Measurements from ENCODE around the gene KCTD18.

The KCTD18 gene

DNA sequence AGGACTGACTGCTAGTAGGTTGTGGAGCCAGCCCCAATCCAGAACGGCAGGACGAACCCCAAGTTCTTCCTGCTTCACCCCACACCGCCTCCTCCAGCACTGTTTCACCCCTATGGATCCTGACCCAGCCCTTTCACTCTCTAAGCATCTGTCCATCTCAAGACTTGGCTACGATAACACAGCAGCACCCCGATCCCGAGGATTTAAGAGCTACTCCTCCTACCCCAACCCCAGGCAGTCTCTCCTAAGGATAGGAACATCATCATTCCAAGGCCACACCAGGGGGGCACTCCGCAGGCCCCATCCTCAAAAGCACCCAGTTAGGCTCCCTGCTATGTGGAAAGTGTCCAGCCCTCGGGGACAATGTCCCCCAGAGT is 645 bp downstream of the KCTD18 start:
- Histone ChIP-seq H3K4me3 (ENCODE audit: low read length) (peak overlapping the region; percentile 87), H3K36me3 (ENCODE audit: control insufficient read depth, insufficient read depth, low read length) (no peaks in the 10 kb centered on the region), H3K9me3 (ENCODE audit: control insufficient read depth, low read length) (no peaks in the 10 kb centered on the region), H3K27me3 (ENCODE audit: control insufficient read depth, insufficient read depth, low read length) (peaks cover 20% of the 10 kb centered on the region), H3K9ac (ENCODE audit: low read length) (peak overlapping the region; percentile 86), H3K4me1 (ENCODE audit: control insufficient read depth, insufficient read depth, low read length) (peaks cover 8% of the 10 kb centered on the region)

DNA sequence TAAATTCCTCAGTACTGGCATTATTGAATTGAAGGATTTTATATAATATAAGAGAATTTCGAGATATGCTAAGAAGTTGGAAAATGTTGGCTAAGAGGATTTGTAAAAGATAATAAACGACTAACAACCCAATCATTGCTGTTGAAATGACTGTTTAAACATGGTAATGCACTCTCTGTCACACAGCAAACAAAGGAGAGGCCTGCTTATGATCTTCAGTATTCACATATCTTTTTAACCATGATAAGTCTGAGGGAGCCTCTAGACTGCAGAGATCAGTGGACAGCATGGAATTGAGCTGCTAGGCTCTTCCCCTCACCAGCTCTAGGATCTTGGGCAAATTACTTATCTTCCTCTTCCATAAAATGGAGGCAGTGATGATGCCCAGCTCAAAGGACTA is 2.7 kb downstream of the KCTD18 start:
- Histone ChIP-seq H3K4me3 (ENCODE audit: low read length) (no peak overlapping the region), H3K36me3 (ENCODE audit: control insufficient read depth, insufficient read depth, low read length) (no peaks in the 10 kb centered on the region), H3K4me1 (ENCODE audit: control insufficient read depth, insufficient read depth, low read length) (peaks cover 8% of the 10 kb centered on the region), H3K27me3 (ENCODE audit: control insufficient read depth, insufficient read depth, low read length) (peaks cover 5% of the 10 kb centered on the region), H3K9me3 (ENCODE audit: control insufficient read depth, low read length) (no peaks in the 10 kb centered on the region), H3K9ac (ENCODE audit: low read length) (no peak overlapping the region)

DNA sequence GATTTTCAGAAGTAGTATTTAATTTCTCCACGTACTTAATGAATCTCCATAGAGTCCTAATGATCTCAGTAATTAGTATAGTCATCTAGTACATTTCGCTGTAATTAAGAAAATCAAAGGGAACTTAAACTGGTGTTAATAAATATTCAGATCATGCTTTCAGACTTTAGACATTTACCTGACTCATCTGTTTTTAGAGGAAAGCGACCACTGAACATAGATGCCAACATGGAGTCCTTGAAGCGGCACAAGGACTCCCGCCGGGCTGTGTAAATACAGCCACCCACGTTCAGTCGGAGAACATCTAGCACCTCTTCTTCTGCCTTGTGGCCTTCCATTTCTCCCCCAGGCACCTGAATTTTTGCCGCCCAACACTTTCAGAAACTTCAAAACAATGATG is 3.2 kb downstream of the KCTD18 start:
- no peaks in the 10 kb centered on the region for H3K36me3 ChIP-seq (ENCODE audit: control insufficient read depth, insufficient read depth, low read length)

DNA sequence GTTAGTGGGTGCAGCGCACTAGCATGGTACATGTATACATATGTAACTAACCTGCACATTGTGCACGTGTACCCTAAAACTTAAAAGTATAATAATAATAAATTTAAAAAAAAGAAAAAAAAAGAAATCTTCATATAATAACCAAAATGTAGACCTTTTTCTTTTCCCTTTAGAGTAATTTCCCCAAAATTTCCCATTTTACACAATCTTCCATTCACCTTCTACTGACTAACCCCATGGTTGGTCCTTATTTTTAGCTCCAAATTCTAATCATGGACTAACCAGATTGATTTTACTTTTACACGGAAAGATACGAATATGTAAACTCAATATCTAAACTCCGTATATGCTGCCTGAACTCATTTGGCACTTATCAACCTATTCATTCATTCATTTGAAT is 7.7 kb downstream of the KCTD18 start:
- Histone ChIP-seq H3K4me3 (ENCODE audit: low read length) (no peak overlapping the region), H3K36me3 (ENCODE audit: control insufficient read depth, insufficient read depth, low read length) (no peaks in the 10 kb centered on the region), H3K4me1 (ENCODE audit: control insufficient read depth, insufficient read depth, low read length) (no peaks in the 10 kb centered on the region)

More for the DNA sequence above, 3.2 kb downstream of the KCTD18 start:
- Histone ChIP-seq H3K4me1 (ENCODE audit: control insufficient read depth, insufficient read depth, low read length) (peaks cover 8% of the 10 kb centered on the region), H3K4me3 (ENCODE audit: low read length) (no peak overlapping the region), H3K9me3 (ENCODE audit: control insufficient read depth, low read length) (no peaks in the 10 kb centered on the region), H3K27me3 (ENCODE audit: control insufficient read depth, insufficient read depth, low read length) (peaks cover under 1% of the 10 kb centered on the region), H3K9ac (ENCODE audit: low read length) (no peak overlapping the region)

DNA sequence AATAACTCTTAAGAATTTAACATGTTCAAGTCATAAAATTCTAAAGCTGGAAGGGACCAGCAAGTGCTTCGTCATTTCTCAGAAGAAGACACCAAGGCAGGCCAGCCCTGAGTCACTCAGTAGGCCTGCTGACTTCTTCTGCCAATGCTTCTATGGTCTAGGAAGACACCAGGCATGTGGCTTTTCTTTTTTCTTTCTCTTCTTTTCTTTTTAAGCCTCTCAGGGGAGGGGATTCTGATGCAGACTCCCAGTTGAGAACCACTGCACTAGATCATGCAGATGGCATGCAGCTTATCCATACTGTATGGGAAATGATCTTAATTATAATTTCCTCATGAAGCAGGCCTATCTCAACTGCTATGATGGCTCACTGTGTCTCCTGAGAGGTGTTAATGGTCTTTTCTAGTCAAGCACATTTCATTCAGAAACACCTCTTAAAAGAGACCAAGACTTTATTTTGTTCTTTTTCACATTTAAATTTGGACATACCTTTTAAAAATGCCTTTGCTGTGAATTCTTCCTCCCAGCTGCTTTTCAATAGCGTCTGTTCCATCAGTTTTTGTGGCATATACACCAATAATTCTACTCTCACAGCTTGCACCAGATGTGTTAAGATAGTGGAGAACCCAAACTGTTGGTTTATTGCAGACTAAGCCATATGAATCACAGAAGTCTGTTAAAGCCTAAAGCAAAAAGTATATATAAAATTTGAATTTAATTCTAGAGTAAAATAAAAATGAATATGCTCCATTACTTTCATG is 11.3 kb downstream of the KCTD18 start:
- H3K4me1 ChIP-seq (ENCODE audit: control insufficient read depth, insufficient read depth, low read length) = no peaks in the 10 kb centered on the region
- H3K9me3 ChIP-seq (ENCODE audit: control insufficient read depth, low read length) = no peaks in the 10 kb centered on the region
- no peaks in the 10 kb centered on the region for H3K36me3 ChIP-seq (ENCODE audit: control insufficient read depth, insufficient read depth, low read length)

More for the DNA sequence above, 7.7 kb downstream of the KCTD18 start:
- Histone ChIP-seq H3K27me3 (ENCODE audit: control insufficient read depth, insufficient read depth, low read length) (no peaks in the 10 kb centered on the region), H3K9ac (ENCODE audit: low read length) (no peak overlapping the region), H3K9me3 (ENCODE audit: control insufficient read depth, low read length) (no peaks in the 10 kb centered on the region)

DNA sequence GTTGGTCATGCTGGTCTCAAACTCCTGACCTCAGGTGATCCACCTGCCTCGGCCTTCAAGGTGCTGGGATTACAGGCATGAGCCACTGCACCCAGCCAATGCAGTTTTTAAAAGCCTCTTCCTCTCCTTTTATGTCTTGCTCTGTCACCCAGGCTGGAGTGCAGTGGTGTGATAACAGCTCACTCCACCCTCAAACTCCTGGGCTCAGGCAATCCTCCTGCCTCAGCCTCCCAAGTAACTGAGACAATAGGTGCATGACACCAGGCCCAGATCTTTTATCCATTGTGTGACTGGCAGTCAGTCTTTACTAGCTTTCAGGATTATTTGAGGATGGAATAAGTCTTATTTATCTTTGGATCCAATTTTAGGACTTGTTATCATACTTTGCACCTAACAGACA is 13.2 kb downstream of the KCTD18 start:
- no peak overlapping the region for H3K4me3 ChIP-seq (ENCODE audit: low read length)
- no peaks in the 10 kb centered on the region for H3K27me3 ChIP-seq (ENCODE audit: control insufficient read depth, insufficient read depth, low read length)
- no peaks in the 10 kb centered on the region for H3K4me1 ChIP-seq (ENCODE audit: control insufficient read depth, insufficient read depth, low read length)
- no peaks in the 10 kb centered on the region for H3K36me3 ChIP-seq (ENCODE audit: control insufficient read depth, insufficient read depth, low read length)
- H3K9me3 ChIP-seq (ENCODE audit: control insufficient read depth, low read length) = no peaks in the 10 kb centered on the region
- no peak overlapping the region for H3K9ac ChIP-seq (ENCODE audit: low read length)

More for the DNA sequence above, 11.3 kb downstream of the KCTD18 start:
- Histone ChIP-seq H3K9ac (ENCODE audit: low read length) (no peak overlapping the region), H3K4me3 (ENCODE audit: low read length) (no peak overlapping the region), H3K27me3 (ENCODE audit: control insufficient read depth, insufficient read depth, low read length) (no peaks in the 10 kb centered on the region)

DNA sequence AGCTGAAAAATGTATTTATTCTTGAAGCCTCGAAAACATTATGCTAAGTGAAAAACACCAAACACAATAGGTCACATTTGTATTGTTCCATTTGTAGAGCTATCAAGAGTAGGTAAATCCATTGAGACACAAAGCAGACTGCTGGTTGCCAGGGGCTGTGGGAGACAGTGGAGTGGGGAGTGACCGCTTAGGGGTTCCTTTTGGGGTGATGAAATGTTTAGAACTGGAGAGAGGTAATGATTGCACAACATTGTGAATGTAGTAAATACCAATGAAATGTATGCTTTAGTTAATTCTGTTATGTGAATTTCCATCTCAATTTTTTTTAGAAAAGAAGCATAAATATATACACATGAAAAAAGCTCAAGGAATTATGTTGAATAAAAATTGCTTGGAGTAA is 15.8 kb downstream of the KCTD18 start:
- Histone ChIP-seq H3K36me3 (ENCODE audit: control insufficient read depth, insufficient read depth, low read length) (no peaks in the 10 kb centered on the region), H3K27me3 (ENCODE audit: control insufficient read depth, insufficient read depth, low read length) (no peaks in the 10 kb centered on the region)

DNA sequence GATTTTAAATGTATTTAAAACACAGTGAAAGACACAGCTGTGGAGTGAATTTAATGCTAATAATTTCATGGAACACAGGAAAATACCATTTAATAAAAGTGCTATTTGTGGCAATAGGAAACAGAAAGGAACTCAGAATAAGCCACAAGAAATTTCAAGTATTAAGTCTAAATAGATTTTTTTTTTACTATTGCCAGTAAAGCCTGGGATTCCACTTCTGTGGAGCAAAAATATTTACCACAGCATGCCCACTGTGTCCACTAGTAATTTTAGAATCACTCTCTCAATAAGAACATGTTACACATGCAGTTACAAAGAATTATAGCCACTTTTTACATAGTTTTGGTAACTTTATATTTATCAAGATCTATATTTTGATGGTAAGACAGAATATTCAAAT is 17.2 kb downstream of the KCTD18 start:
- Histone ChIP-seq H3K36me3 (ENCODE audit: control insufficient read depth, insufficient read depth, low read length) (no peaks in the 10 kb centered on the region), H3K9ac (ENCODE audit: low read length) (no peak overlapping the region), H3K27me3 (ENCODE audit: control insufficient read depth, insufficient read depth, low read length) (no peaks in the 10 kb centered on the region), H3K9me3 (ENCODE audit: control insufficient read depth, low read length) (no peaks in the 10 kb centered on the region), H3K4me3 (ENCODE audit: low read length) (no peak overlapping the region), H3K4me1 (ENCODE audit: control insufficient read depth, insufficient read depth, low read length) (no peaks in the 10 kb centered on the region)

More for the DNA sequence above, 15.8 kb downstream of the KCTD18 start:
- Histone ChIP-seq H3K9ac (ENCODE audit: low read length) (no peak overlapping the region), H3K4me3 (ENCODE audit: low read length) (no peak overlapping the region), H3K9me3 (ENCODE audit: control insufficient read depth, low read length) (no peaks in the 10 kb centered on the region), H3K4me1 (ENCODE audit: control insufficient read depth, insufficient read depth, low read length) (no peaks in the 10 kb centered on the region)

DNA sequence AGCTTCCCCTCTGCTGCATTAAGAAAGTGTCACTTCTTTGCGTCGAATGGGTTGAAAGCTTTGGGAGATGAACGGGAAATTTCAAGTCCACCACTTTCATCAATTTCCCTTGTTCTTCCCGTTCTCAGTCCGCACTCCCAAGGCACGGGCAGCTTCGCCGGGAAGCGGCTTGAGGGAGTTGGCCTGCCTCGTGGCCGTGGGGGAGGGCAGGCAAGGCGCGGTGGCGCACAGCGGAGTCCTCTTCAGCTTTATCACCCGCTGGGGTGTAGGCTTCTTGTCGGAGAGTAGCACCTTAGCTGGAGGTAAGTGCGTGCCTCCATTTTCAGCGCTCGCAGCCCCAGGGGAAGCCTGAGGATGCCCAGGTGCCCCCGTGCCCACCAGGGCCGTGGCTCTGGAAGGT is 19.9 kb downstream of the KCTD18 start:
- Histone ChIP-seq H3K4me1 (ENCODE audit: control insufficient read depth, insufficient read depth, low read length) (no peaks in the 10 kb centered on the region), H3K27me3 (ENCODE audit: control insufficient read depth, insufficient read depth, low read length) (no peaks in the 10 kb centered on the region), H3K36me3 (ENCODE audit: control insufficient read depth, insufficient read depth, low read length) (no peaks in the 10 kb centered on the region)

DNA sequence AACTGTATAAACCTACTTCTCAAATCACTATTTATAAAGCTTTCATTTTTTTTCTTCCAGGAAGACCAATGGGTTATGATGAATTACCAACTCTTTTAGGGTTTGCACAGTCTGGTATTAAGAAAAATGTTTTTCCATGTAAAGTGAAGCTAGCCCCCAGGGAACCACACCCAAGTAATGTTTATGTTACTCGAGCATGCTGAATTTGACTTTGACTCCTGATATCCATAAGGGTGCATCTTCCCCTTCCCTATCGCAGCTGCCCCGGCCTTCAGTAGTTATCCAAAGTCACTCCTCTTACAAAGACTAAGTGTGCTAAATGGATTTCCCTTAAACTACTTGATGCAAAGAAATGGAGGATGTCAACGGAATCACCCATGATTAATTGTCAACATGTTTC is 21.7 kb downstream of the KCTD18 start:
- Histone ChIP-seq H3K9ac (ENCODE audit: low read length) (no peak overlapping the region), H3K36me3 (ENCODE audit: control insufficient read depth, insufficient read depth, low read length) (no peaks in the 10 kb centered on the region), H3K9me3 (ENCODE audit: control insufficient read depth, low read length) (no peaks in the 10 kb centered on the region), H3K27me3 (ENCODE audit: control insufficient read depth, insufficient read depth, low read length) (no peaks in the 10 kb centered on the region), H3K4me1 (ENCODE audit: control insufficient read depth, insufficient read depth, low read length) (peaks cover 8% of the 10 kb centered on the region), H3K4me3 (ENCODE audit: low read length) (no peak overlapping the region)

More for the DNA sequence above, 19.9 kb downstream of the KCTD18 start:
- Histone ChIP-seq H3K4me3 (ENCODE audit: low read length) (no peak overlapping the region), H3K9ac (ENCODE audit: low read length) (no peak overlapping the region), H3K9me3 (ENCODE audit: control insufficient read depth, low read length) (no peaks in the 10 kb centered on the region)

DNA sequence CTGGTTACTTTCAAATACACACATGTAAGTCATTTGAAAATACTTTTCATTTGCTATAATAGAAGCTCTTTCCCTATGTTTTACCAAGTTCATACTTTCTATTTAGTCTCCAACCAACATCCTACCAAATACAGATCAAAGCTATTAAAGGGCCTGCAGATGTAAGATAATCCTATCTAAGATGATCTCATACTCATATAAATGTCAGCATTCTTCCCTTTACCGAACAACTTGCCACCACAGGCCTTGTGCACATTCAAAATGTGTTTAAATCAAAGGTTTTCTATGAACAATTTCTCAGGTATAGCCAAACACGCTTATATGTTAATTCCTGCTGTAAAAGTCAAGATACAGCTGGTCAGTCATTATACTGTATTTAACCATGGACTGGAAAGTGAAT is 23.3 kb downstream of the KCTD18 start:
- Histone ChIP-seq H3K9me3 (ENCODE audit: control insufficient read depth, low read length) (no peaks in the 10 kb centered on the region), H3K36me3 (ENCODE audit: control insufficient read depth, insufficient read depth, low read length) (no peaks in the 10 kb centered on the region), H3K4me1 (ENCODE audit: control insufficient read depth, insufficient read depth, low read length) (peaks cover 8% of the 10 kb centered on the region), H3K27me3 (ENCODE audit: control insufficient read depth, insufficient read depth, low read length) (no peaks in the 10 kb centered on the region), H3K4me3 (ENCODE audit: low read length) (no peak overlapping the region), H3K9ac (ENCODE audit: low read length) (no peak overlapping the region)

DNA sequence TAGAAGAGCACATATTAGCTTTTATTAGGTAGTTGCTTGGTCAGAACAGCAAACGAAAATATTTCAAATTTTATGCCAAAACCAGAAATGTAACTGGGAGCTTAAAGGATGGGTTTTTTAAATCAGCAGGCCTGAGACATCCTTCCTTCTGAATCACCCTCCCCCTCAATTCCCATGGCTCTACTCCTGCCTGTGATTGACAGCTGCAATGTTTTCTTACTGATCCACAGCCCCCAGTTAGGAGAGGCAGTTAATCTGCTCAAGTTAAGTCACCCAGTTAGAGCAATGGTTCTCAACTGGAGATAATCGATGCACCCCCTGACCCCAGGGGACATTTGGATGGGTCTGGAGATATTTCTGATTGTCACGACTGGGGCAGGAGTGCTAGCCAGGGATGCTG is 24.9 kb downstream of the KCTD18 start:
- Histone ChIP-seq H3K4me1 (ENCODE audit: control insufficient read depth, insufficient read depth, low read length) (peaks cover 8% of the 10 kb centered on the region), H3K9ac (ENCODE audit: low read length) (no peak overlapping the region), H3K4me3 (ENCODE audit: low read length) (no peak overlapping the region), H3K36me3 (ENCODE audit: control insufficient read depth, insufficient read depth, low read length) (no peaks in the 10 kb centered on the region), H3K9me3 (ENCODE audit: control insufficient read depth, low read length) (no peaks in the 10 kb centered on the region), H3K27me3 (ENCODE audit: control insufficient read depth, insufficient read depth, low read length) (no peaks in the 10 kb centered on the region)

All from mucosa of stomach (tissue), 1 donor.